Fibroblast of lung (primary cell): ENCODE data around the gene ATP6V0C.

Source experiments
- EZH2 ChIP-seq: IDR thresholded peaks from 2 replicates; pipeline ENCODE4 v1.5.1; 2012; ENCODE audit warnings: low read length, control low read depth, mild to moderate bottlenecking; ENCODE audit errors: missing control alignments
- TF ChIP-seq, protein P1 (sequence below), 2 donors: IDR thresholded peaks in 1 of 2; conservative IDR thresholded peaks in 1 of 2; 1 replicate in 1 of 2; 2 replicates in 1 of 2; pipeline ENCODE4 v1.5.1; 2011 to 2012; ENCODE audit warnings: low read length in 2 of 2, control low read depth in 1 of 2, inconsistent platforms in 1 of 2, low read depth in 1 of 2, mild to moderate bottlenecking in 1 of 2

DNA sequence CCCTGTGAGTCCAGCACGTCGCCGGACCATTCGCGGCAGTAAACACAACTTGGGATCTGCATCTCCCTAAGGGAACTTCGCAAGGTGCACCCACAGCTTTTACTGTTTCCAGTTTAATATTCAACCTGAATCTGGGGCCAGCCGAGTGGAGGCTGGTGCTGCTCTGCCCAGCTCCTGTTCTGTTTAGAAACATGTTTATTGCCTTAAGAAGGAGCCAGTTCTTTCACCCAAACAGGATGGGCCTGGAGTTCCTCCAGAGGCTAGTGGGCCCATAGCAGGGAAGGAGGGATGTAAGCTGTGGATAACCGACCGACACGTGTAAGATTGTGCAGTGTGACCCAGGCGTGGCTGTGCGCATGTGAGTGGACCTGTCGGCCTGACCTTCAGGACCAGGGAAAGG, 21.5 kb upstream of the ATP6V0C start:
- TF ChIP-seq, protein P1, sequence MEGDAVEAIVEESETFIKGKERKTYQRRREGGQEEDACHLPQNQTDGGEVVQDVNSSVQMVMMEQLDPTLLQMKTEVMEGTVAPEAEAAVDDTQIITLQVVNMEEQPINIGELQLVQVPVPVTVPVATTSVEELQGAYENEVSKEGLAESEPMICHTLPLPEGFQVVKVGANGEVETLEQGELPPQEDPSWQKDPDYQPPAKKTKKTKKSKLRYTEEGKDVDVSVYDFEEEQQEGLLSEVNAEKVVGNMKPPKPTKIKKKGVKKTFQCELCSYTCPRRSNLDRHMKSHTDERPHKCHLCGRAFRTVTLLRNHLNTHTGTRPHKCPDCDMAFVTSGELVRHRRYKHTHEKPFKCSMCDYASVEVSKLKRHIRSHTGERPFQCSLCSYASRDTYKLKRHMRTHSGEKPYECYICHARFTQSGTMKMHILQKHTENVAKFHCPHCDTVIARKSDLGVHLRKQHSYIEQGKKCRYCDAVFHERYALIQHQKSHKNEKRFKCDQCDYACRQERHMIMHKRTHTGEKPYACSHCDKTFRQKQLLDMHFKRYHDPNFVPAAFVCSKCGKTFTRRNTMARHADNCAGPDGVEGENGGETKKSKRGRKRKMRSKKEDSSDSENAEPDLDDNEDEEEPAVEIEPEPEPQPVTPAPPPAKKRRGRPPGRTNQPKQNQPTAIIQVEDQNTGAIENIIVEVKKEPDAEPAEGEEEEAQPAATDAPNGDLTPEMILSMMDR (conservative IDR thresholded peaks at IDR 0.05 in 1 of 2, IDR thresholded peaks at IDR 0.05 in 1 of 2; ENCODE audit: low read depth in 1 of 2, low read length in 2 of 2) = no peak
- no peak for TF ChIP-seq EZH2
